Liver (tissue), 3 donors: ENCODE measurements around the gene MAGI1.

Source experiments
- EGR1 ChIP-seq, 2 donors: IDR thresholded peaks; 2 replicates each; pipeline ENCODE4 v1.6.1; 2016 to 2018; ENCODE audit warnings: antibody characterized with exemption in 2 of 2, low read depth in 2 of 2
- FOXA1 ChIP-seq: IDR thresholded peaks from 2 replicates; pipeline ENCODE4 v1.6.1; 2016; ENCODE audit warnings: antibody characterized with exemption
- GABPA ChIP-seq, 2 donors: IDR thresholded peaks in 1 of 2; conservative IDR thresholded peaks in 1 of 2; 2 replicates each; pipeline ENCODE4 v1.6.1; 2016; ENCODE audit warnings: antibody characterized with exemption in 2 of 2, mild to moderate bottlenecking in 1 of 2, moderate library complexity in 1 of 2
- HNF4A ChIP-seq, 2 donors: conservative IDR thresholded peaks; 2 replicates each; pipeline ENCODE4 v1.6.1; 2016; ENCODE audit warnings: antibody characterized with exemption in 2 of 2, mild to moderate bottlenecking in 2 of 2
- JUND ChIP-seq, 2 donors: IDR thresholded peaks; 2 replicates each; pipeline ENCODE4 v1.6.1; 2016; ENCODE audit warnings: antibody characterized with exemption in 2 of 2
- MAX ChIP-seq: IDR thresholded peaks from 2 replicates; pipeline ENCODE4 v1.6.1; 2016; ENCODE audit warnings: antibody characterized with exemption
- RAD21 ChIP-seq, 2 donors: IDR thresholded peaks; 2 replicates each; pipeline ENCODE4 v1.6.1; 2016; ENCODE audit warnings: antibody characterized with exemption in 2 of 2, mild to moderate bottlenecking in 2 of 2
- SP1 ChIP-seq: IDR thresholded peaks from 2 replicates; pipeline ENCODE4 v1.6.1; 2018; ENCODE audit warnings: antibody characterized with exemption, mild to moderate bottlenecking
- TAF1 ChIP-seq: conservative IDR thresholded peaks from 2 replicates; pipeline ENCODE4 v1.6.1; 2016; ENCODE audit warnings: antibody characterized with exemption, mild to moderate bottlenecking
- YY1 ChIP-seq: IDR thresholded peaks from 2 replicates; pipeline ENCODE4 v1.6.1; 2016; ENCODE audit warnings: antibody characterized with exemption, mild to moderate bottlenecking
- ZBTB33 ChIP-seq: IDR thresholded peaks from 2 replicates; pipeline ENCODE4 v1.6.1; 2016; ENCODE audit warnings: antibody characterized with exemption
- TF ChIP-seq, protein P1 (sequence below): fragments of 150-350 bp; IDR thresholded peaks from 2 replicates; pipeline ENCODE4 v1.5.1; 2017; ENCODE audit warnings: improper control_type of control experiment, low read depth, low read length; ENCODE audit not compliant: missing input control
- TF ChIP-seq, protein P2 (sequence below): IDR thresholded peaks from 2 replicates; pipeline ENCODE4 v1.6.1; 2016; ENCODE audit warnings: antibody characterized with exemption, mild to moderate bottlenecking
- donor health status: healthy.
- donor health status: healthy.

DNA sequence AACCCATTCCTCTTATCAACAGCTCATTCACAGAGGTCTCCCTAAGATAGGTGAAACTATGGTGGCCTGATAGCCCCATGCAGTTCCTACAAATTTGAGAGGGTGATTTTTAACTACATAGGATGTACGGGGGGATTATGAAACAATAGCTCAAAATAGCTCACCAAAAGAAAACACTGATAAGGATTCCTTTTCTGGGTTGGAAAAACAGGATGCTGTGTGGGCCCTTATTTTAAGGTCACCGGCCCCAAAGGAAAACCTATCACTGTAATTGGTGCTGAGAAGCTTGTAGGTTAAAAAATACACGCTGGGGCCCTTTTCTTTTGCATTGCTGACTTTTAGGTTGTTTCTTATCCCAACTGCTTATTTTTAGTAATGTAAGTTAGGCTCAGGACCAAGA lies 627.4 kb downstream of the MAGI1 start:
- TF ChIP-seq GABPA (IDR thresholded peaks at IDR 0.05 in 1 of 2, conservative IDR thresholded peaks at IDR 0.05 in 1 of 2): no peak
- TF ChIP-seq, protein P1, sequence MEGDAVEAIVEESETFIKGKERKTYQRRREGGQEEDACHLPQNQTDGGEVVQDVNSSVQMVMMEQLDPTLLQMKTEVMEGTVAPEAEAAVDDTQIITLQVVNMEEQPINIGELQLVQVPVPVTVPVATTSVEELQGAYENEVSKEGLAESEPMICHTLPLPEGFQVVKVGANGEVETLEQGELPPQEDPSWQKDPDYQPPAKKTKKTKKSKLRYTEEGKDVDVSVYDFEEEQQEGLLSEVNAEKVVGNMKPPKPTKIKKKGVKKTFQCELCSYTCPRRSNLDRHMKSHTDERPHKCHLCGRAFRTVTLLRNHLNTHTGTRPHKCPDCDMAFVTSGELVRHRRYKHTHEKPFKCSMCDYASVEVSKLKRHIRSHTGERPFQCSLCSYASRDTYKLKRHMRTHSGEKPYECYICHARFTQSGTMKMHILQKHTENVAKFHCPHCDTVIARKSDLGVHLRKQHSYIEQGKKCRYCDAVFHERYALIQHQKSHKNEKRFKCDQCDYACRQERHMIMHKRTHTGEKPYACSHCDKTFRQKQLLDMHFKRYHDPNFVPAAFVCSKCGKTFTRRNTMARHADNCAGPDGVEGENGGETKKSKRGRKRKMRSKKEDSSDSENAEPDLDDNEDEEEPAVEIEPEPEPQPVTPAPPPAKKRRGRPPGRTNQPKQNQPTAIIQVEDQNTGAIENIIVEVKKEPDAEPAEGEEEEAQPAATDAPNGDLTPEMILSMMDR: no peak
- TF ChIP-seq, protein P2, sequence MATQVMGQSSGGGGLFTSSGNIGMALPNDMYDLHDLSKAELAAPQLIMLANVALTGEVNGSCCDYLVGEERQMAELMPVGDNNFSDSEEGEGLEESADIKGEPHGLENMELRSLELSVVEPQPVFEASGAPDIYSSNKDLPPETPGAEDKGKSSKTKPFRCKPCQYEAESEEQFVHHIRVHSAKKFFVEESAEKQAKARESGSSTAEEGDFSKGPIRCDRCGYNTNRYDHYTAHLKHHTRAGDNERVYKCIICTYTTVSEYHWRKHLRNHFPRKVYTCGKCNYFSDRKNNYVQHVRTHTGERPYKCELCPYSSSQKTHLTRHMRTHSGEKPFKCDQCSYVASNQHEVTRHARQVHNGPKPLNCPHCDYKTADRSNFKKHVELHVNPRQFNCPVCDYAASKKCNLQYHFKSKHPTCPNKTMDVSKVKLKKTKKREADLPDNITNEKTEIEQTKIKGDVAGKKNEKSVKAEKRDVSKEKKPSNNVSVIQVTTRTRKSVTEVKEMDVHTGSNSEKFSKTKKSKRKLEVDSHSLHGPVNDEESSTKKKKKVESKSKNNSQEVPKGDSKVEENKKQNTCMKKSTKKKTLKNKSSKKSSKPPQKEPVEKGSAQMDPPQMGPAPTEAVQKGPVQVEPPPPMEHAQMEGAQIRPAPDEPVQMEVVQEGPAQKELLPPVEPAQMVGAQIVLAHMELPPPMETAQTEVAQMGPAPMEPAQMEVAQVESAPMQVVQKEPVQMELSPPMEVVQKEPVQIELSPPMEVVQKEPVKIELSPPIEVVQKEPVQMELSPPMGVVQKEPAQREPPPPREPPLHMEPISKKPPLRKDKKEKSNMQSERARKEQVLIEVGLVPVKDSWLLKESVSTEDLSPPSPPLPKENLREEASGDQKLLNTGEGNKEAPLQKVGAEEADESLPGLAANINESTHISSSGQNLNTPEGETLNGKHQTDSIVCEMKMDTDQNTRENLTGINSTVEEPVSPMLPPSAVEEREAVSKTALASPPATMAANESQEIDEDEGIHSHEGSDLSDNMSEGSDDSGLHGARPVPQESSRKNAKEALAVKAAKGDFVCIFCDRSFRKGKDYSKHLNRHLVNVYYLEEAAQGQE: no peak
- no peak for TF ChIP-seq MAX
- TF ChIP-seq EGR1 (IDR thresholded peaks at IDR 0.05; ENCODE audit: low read depth in 2 of 2): no peak
- no peak for TF ChIP-seq SP1
- no peak for TF ChIP-seq YY1
- no peak for TF ChIP-seq TAF1
- TF ChIP-seq FOXA1: no peak
- TF ChIP-seq HNF4A (conservative IDR thresholded peaks at IDR 0.05): no peak
- no peak for TF ChIP-seq JUND (IDR thresholded peaks at IDR 0.05)
- no peak for TF ChIP-seq RAD21 (IDR thresholded peaks at IDR 0.05)
- TF ChIP-seq ZBTB33: no peak
